Liver (tissue), 9 donors: ENCODE data around the gene DCTN3. TPM values are rescaled to one million over a fixed set of nuclear protein-coding genes. Genes with fewer than 3 reads are reported as not detected.

Experiments
- DNase-seq: peaks from one replicate; pipeline ENCODE4 v3.0.0-alpha.2; 2017; ENCODE audit warnings: low spot score
- H3K27ac ChIP-seq, 2 donors: one replicate each; pipeline ENCODE4 v1.7.0; 2013; ENCODE audit warnings: inconsistent platforms in 2 of 2, low read length in 2 of 2, control low read depth in 1 of 2, low read depth in 1 of 2, mild to moderate bottlenecking in 1 of 2
- H3K27me3 ChIP-seq, 4 donors: one replicate each; pipeline versions ENCODE4 v1.6.1 to v1.7.0; 2013; ENCODE audit warnings: low read length in 3 of 4, inconsistent platforms in 1 of 4, mild to moderate bottlenecking in 1 of 4, moderate library complexity in 1 of 4; ENCODE audit not compliant: control insufficient read depth in 4 of 4, insufficient read depth in 4 of 4
- H3K36me3 ChIP-seq, 4 donors: one replicate each; pipeline versions ENCODE4 v1.6.1 to v1.7.0; 2013; ENCODE audit warnings: low read length in 3 of 4, mild to moderate bottlenecking in 3 of 4, low read depth in 1 of 4, moderate library complexity in 1 of 4; ENCODE audit not compliant: control insufficient read depth in 4 of 4, insufficient read depth in 3 of 4
- H3K4me1 ChIP-seq, 4 donors: one replicate each; pipeline versions ENCODE4 v1.6.1 to v1.7.0; 2013; ENCODE audit warnings: low read length in 3 of 4, mild to moderate bottlenecking in 3 of 4, moderate library complexity in 1 of 4; ENCODE audit not compliant: control insufficient read depth in 4 of 4, insufficient read depth in 4 of 4
- H3K4me3 ChIP-seq, 3 donors: one replicate each; pipeline versions ENCODE4 v1.6.1 to v1.7.0; 2013; ENCODE audit warnings: low read length in 3 of 3, control low read depth in 1 of 3, low read depth in 1 of 3, mild to moderate bottlenecking in 1 of 3
- H3K9ac ChIP-seq, 2 donors: one replicate each; pipeline ENCODE4 v1.7.0; 2013; ENCODE audit warnings: low read length in 2 of 2, mild to moderate bottlenecking in 2 of 2, moderate library complexity in 2 of 2, control low read depth in 1 of 2, low read depth in 1 of 2
- H3K9me3 ChIP-seq, 4 donors: one replicate each; pipeline versions ENCODE4 v1.6.1 to v1.7.0; 2013; ENCODE audit warnings: low read length in 3 of 4; ENCODE audit not compliant: control insufficient read depth in 4 of 4
- ATF3 ChIP-seq: IDR thresholded peaks from 2 replicates; pipeline ENCODE4 v1.6.1; 2016; ENCODE audit warnings: antibody characterized with exemption
- CTCF ChIP-seq: fragments of 150-350 bp; IDR thresholded peaks from 2 replicates; pipeline ENCODE4 v1.5.1; 2017; ENCODE audit warnings: improper control_type of control experiment, low read depth, low read length; ENCODE audit not compliant: missing input control
- FOXA1 ChIP-seq: IDR thresholded peaks from 2 replicates; pipeline ENCODE4 v1.6.1; 2016; ENCODE audit warnings: antibody characterized with exemption
- FOXA2 ChIP-seq: IDR thresholded peaks from 2 replicates; pipeline ENCODE4 v1.6.1; 2016; ENCODE audit warnings: antibody characterized with exemption
- GABPA ChIP-seq, 2 donors: IDR thresholded peaks in 1 of 2; conservative IDR thresholded peaks in 1 of 2; 2 replicates each; pipeline ENCODE4 v1.6.1; 2016; ENCODE audit warnings: antibody characterized with exemption in 2 of 2, mild to moderate bottlenecking in 1 of 2, moderate library complexity in 1 of 2
- JUND ChIP-seq, 2 donors: IDR thresholded peaks; 2 replicates each; pipeline ENCODE4 v1.6.1; 2016; ENCODE audit warnings: antibody characterized with exemption in 2 of 2
- NR2F2 ChIP-seq: IDR thresholded peaks from 2 replicates; pipeline ENCODE4 v1.6.1; 2016; ENCODE audit warnings: antibody characterized with exemption
- RAD21 ChIP-seq, 2 donors: IDR thresholded peaks; 2 replicates each; pipeline ENCODE4 v1.6.1; 2016; ENCODE audit warnings: antibody characterized with exemption in 2 of 2, mild to moderate bottlenecking in 2 of 2
- REST ChIP-seq: IDR thresholded peaks from 2 replicates; pipeline ENCODE4 v1.6.1; 2016; ENCODE audit warnings: antibody characterized with exemption, mild to moderate bottlenecking
- RXRA ChIP-seq, 2 donors: IDR thresholded peaks; 2 replicates each; pipeline ENCODE4 v1.6.1; 2017 to 2018; ENCODE audit warnings: antibody characterized with exemption in 2 of 2, mild to moderate bottlenecking in 1 of 2
- SP1 ChIP-seq: IDR thresholded peaks from 2 replicates; pipeline ENCODE4 v1.6.1; 2018; ENCODE audit warnings: antibody characterized with exemption, mild to moderate bottlenecking
- YY1 ChIP-seq: IDR thresholded peaks from 2 replicates; pipeline ENCODE4 v1.6.1; 2016; ENCODE audit warnings: antibody characterized with exemption, mild to moderate bottlenecking
- ZBTB33 ChIP-seq: IDR thresholded peaks from 2 replicates; pipeline ENCODE4 v1.6.1; 2016; ENCODE audit warnings: antibody characterized with exemption
- WGBS: extraction: QIAGEN DNeasy Blood & Tissue Kit; methylation state at CpG from one replicate; pipeline ENCODE4 v1.1.7; 2013; 5-methylcytosine and 5-hydroxymethylcytosine counted together
- polyA plus RNA-seq, 2 donors: library from polyadenylated mRNA; stranded (reverse) in 1 of 2; unstranded in 1 of 2; fragments of 200-250 nt in 1 of 2; fragments of >200 nt in 1 of 2; fragmentation: Nextera tagmentation in 1 of 2; extraction: Ambion mirVana in 1 of 2; gene quantifications; one replicate each; pipeline versions ENCODE4 v1.2.1 to v1.2.3, GENCODE V29; 2013 to 2015
- total RNA-seq, 2 donors: library from RNA; depleted of rRNA; stranded (reverse); fragments of >200 nt; gene quantifications; one replicate each; pipeline ENCODE4 v1.2.3, GENCODE V29; 2014
- donor health status: healthy.
- donor health status: healthy.
- donor health status: healthy.
- donor health status: healthy.
- donor health status: healthy.

DCTN3 gene
- total and polyA plus RNA-seq, 4 donors, result 24.9 to 51.9 (median 46.7) TPM

GRCh38 chr9:34587271-34587670 is 33.0 kb downstream of the DCTN3 start:
- Histone ChIP-seq H3K4me1 (peaks cover 13 to 51% (median 30%) of the 10 kb centered on the region in 4 donors), H3K27me3 (peaks cover 0 to 2% (median 0%) of the 10 kb centered on the region in 4 donors)

More at GRCh38 chr9:34587271-34587670, 33.0 kb downstream of the DCTN3 start:
- Histone ChIP-seq H3K36me3 (no peaks in the 10 kb centered on the region), H3K27ac (no peak overlapping the region), H3K9ac (no peak overlapping the region), H3K9me3 (no peaks in the 10 kb centered on the region), H3K4me3 (no peak overlapping the region)
- TF ChIP-seq RAD21 (IDR thresholded peaks at IDR 0.05) (no peak), SP1 (no peak), NR2F2 (no peak), JUND (IDR thresholded peaks at IDR 0.05) (no peak), GABPA (IDR thresholded peaks at IDR 0.05 in 1 of 2, conservative IDR thresholded peaks at IDR 0.05 in 1 of 2) (no peak), YY1 (no peak), FOXA2 (no peak), FOXA1 (no peak), RXRA (IDR thresholded peaks at IDR 0.05) (no peak), CTCF (no peak), ATF3 (no peak), ZBTB33 (no peak), REST (no peak)
- no peak for DNase-seq
- WGBS, result 69% methylated on average over 2 of the region's 2 CpGs
